DMS153 (cell line): ENCODE data around the gene SKIC3.

Experiments
- DNase-seq: peaks from one replicate; lab custom pipeline; 2025; lab: John Stamatoyannopoulos, UW

SKIC3 gene

GRCh38 chr5:95554647-95555548, at the start of gene SKIC3, which contains the start of gene ARSK:
Gene SKIC3, minus strand, starts transcription at chr5:95554977. Its CDS starts 7,827 bp downstream, at chr5:95547150.
Gene ARSK, plus strand, starts transcription at chr5:95555101. Its CDS starts 178 bp downstream, at chr5:95555279.
- peak; percentile 91 for DNase-seq

GRCh38 chr5:95600557-95600956, 45.8 kb upstream of the SKIC3 start:
- DNase-seq = no peak

GRCh38 chr5:95599252-95599651, 44.5 kb upstream of the SKIC3 start:
- DNase-seq = no peak

- DNase-seq = no peak
Observed at GRCh38 chr5:95595289-95595931, 40.6 kb upstream of the SKIC3 start.

GRCh38 chr5:95591490-95591901, 36.7 kb upstream of the SKIC3 start:
- no peak for DNase-seq

- no peak for DNase-seq
Observed at GRCh38 chr5:95590880-95591279, 36.1 kb upstream of the SKIC3 start.

GRCh38 chr5:95583992-95584391, 29.2 kb upstream of the SKIC3 start:
- DNase-seq = no peak

GRCh38 chr5:95581576-95581975, 26.8 kb upstream of the SKIC3 start:
- DNase-seq = no peak

- DNase-seq = no peak
Observed at GRCh38 chr5:95572016-95572415, 17.2 kb upstream of the SKIC3 start.

GRCh38 chr5:95565280-95565920, 10.6 kb upstream of the SKIC3 start:
- no peak for DNase-seq

GRCh38 chr5:95564450-95564849, 9.7 kb upstream of the SKIC3 start:
- DNase-seq = no peak

- DNase-seq = no peak
Observed at GRCh38 chr5:95563367-95563766, 8.6 kb upstream of the SKIC3 start.

GRCh38 chr5:95562282-95562681, 7.5 kb upstream of the SKIC3 start:
- DNase-seq = no peak

- DNase-seq = no peak
Observed at GRCh38 chr5:95557841-95558240, 3.1 kb upstream of the SKIC3 start.

GRCh38 chr5:95555553-95555952, 776 bp upstream of the SKIC3 start:
- DNase-seq = no peak

GRCh38 chr5:95554331-95554646, 488 bp downstream of the SKIC3 start:
- DNase-seq = no peak

GRCh38 chr5:95549030-95549429, 5.7 kb downstream of the SKIC3 start:
- DNase-seq = no peak

GRCh38 chr5:95543017-95543705, 11.6 kb downstream of the SKIC3 start:
- no peak for DNase-seq

GRCh38 chr5:95537501-95537900, 17.3 kb downstream of the SKIC3 start:
- DNase-seq = no peak

- DNase-seq = no peak
Observed at GRCh38 chr5:95533761-95534160, 21.0 kb downstream of the SKIC3 start.

GRCh38 chr5:95533106-95533505, 21.7 kb downstream of the SKIC3 start:
- no peak for DNase-seq

- no peak for DNase-seq
Observed at GRCh38 chr5:95532415-95532814, 22.4 kb downstream of the SKIC3 start.
